Stimulated activated CD8-positive, alpha-beta memory T cell treated with anti-CD3 and anti-CD28 coated beads, Interleukin-15, amount 100 ng/mL, for 1 hour (primary cell): ENCODE data around the gene BCL2L1.
A peak's percentile ranks its signal among the peaks of the same experiment; 100 is the strongest.

Source experiments
- DNase-seq: peaks from one replicate; pipeline ENCODE4 v3.0.0-alpha.2; 2020; ENCODE audit warnings: low read depth

The BCL2L1 gene

GRCh38 chr20:31691646-31692275 is 30.9 kb downstream of the BCL2L1 start:
- DNase-seq, result no peak

- no peak for DNase-seq
Measured at GRCh38 chr20:31690124-31690666, 32.5 kb downstream of the BCL2L1 start.

GRCh38 chr20:31689141-31689540 is 33.5 kb downstream of the BCL2L1 start:
- no peak for DNase-seq

GRCh38 chr20:31687777-31688176 is 34.9 kb downstream of the BCL2L1 start:
- DNase-seq, result no peak

- DNase-seq, result no peak
Measured at GRCh38 chr20:31685853-31686643, 36.6 kb downstream of the BCL2L1 start.

- no peak for DNase-seq
Measured at GRCh38 chr20:31684153-31685015, 38.3 kb downstream of the BCL2L1 start.

- no peak for DNase-seq
Measured at GRCh38 chr20:31682927-31683326, 39.7 kb downstream of the BCL2L1 start.

GRCh38 chr20:31682352-31682751 is 40.3 kb downstream of the BCL2L1 start:
- no peak for DNase-seq

- no peak for DNase-seq
Measured at GRCh38 chr20:31681769-31682168, 40.9 kb downstream of the BCL2L1 start.

GRCh38 chr20:31681128-31681727 is 41.4 kb downstream of the BCL2L1 start:
- no peak for DNase-seq

GRCh38 chr20:31680286-31681127 is 42.2 kb downstream of the BCL2L1 start:
- DNase-seq, result no peak

GRCh38 chr20:31679357-31680285 is 43.0 kb downstream of the BCL2L1 start:
- DNase-seq, result no peak

- no peak for DNase-seq
Measured at GRCh38 chr20:31678389-31679356, 44.0 kb downstream of the BCL2L1 start.

- no peak for DNase-seq
Measured at GRCh38 chr20:31677553-31678260, 45.0 kb downstream of the BCL2L1 start.

GRCh38 chr20:31676609-31676989 is 46.1 kb downstream of the BCL2L1 start:
- no peak for DNase-seq

GRCh38 chr20:31675828-31676608 is 46.6 kb downstream of the BCL2L1 start:
- peak; percentile 43 for DNase-seq
